ENCODE data around the gene CHRNB4. TPM values are rescaled to one million over a fixed set of nuclear protein-coding genes. Genes with fewer than 3 reads are reported as not detected.
"Not testable (repeated sequence)": the region's sequence is repeated elsewhere in the genome, so short reads cannot be mapped to it uniquely, and the experiment has no call there.

Gene CHRNB4
- total RNA-seq, 1 donor from 2014 or later = not detected

GRCh38 chr15:78614021-78614420 lies 27.0 kb downstream of the CHRNB4 start:
- ChIA-PET POLR2A (no interaction called here), CTCF (no interaction called here)
- ATAC-seq (ENCODE audit: low read depth) (no peak), DNase-seq (no peak)
- Mint-ChIP-seq H3K4me3 (no peak overlapping the region), H3K27me3 (peaks cover 10% of the 10 kb centered on the region), H3K9me3 (no peaks in the 10 kb centered on the region), H3K4me1 (peaks cover 2% of the 10 kb centered on the region), H3K27ac (no peak overlapping the region), H3K36me3 (ENCODE audit: low read depth) (no peaks in the 10 kb centered on the region)
- TF ChIP-seq, protein P1, sequence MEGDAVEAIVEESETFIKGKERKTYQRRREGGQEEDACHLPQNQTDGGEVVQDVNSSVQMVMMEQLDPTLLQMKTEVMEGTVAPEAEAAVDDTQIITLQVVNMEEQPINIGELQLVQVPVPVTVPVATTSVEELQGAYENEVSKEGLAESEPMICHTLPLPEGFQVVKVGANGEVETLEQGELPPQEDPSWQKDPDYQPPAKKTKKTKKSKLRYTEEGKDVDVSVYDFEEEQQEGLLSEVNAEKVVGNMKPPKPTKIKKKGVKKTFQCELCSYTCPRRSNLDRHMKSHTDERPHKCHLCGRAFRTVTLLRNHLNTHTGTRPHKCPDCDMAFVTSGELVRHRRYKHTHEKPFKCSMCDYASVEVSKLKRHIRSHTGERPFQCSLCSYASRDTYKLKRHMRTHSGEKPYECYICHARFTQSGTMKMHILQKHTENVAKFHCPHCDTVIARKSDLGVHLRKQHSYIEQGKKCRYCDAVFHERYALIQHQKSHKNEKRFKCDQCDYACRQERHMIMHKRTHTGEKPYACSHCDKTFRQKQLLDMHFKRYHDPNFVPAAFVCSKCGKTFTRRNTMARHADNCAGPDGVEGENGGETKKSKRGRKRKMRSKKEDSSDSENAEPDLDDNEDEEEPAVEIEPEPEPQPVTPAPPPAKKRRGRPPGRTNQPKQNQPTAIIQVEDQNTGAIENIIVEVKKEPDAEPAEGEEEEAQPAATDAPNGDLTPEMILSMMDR (IDR thresholded peaks at IDR 0.05) = no peak
- intact Hi-C loops (cut with micrococcal nuclease) = loop anchor here (10.0 kb wide), 1 partner anchor 201 kb away; the partner anchor contains the start of gene ADAMTS7

- intact Hi-C loops (cut with micrococcal nuclease) = not testable (repeated sequence)
Observed at GRCh38 chr15:78609551-78609950, 31.5 kb downstream of the CHRNB4 start.

DNA sequence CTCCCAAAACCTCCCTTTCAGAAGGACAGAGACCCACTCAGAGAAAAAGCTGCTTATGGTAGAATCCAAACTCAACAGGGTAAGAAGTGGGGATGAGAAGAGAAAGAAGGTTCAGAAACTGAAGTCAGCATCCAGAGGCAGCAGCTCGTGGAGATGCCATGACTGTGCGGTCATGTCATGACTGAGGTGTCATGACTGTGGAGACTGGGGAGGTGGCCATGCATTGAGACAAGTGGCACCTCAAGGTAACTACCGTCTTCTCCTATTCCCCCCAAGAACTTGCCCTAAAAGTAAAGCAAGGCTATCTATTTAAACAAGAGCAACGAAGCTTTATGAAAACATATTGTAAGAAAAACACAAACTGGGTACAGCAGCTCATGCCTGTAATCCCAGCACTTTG lies 35.3 kb downstream of the CHRNB4 start:
- Mint-ChIP-seq H3K4me1 (no peaks in the 10 kb centered on the region), H3K4me3 (no peak overlapping the region), H3K36me3 (ENCODE audit: low read depth) (no peaks in the 10 kb centered on the region), H3K9me3 (no peaks in the 10 kb centered on the region), H3K27me3 (peaks cover 18% of the 10 kb centered on the region), H3K27ac (no peak overlapping the region)
- TF ChIP-seq, protein P1 (IDR thresholded peaks at IDR 0.05) = no peak
- intact Hi-C loops (cut with micrococcal nuclease) = no loop called here
- DNase-seq (no peak), ATAC-seq (ENCODE audit: low read depth) (no peak)
- CTCF ChIA-PET = no interaction called here
- POLR2A ChIA-PET = no interaction called here

More at GRCh38 chr15:78609551-78609950, 31.5 kb downstream of the CHRNB4 start:
- ATAC-seq (ENCODE audit: low read depth); H3K36me3 Mint-ChIP-seq (ENCODE audit: low read depth); H3K9me3 Mint-ChIP-seq; H3K4me3 Mint-ChIP-seq; CTCF ChIA-PET; H3K27ac Mint-ChIP-seq; POLR2A ChIA-PET; H3K4me1 Mint-ChIP-seq; DNase-seq: not testable (repeated sequence)
- H3K27me3 Mint-ChIP-seq = peaks cover 11% of the 10 kb centered on the region

DNA sequence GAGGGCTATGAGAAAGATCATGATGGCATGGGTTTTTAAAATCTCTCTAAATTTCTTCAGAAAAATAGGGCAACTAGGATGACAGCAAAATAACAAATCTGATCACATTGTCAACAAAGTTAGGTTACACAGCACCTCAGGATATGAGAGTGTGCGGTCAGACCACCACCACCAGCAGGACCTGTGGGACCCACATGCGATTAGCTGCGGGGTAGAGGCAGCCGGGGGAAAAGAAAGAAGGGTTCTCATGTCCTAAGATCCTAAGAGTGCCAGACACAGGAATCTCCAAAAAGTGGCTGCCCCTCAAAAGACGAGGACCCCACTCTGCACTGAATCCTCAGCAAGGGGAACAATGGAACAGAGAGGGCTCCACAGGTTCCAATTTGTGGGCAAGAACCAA lies 35.8 kb downstream of the CHRNB4 start:
- no peak overlapping the region for H3K4me3 Mint-ChIP-seq

GRCh38 chr15:78604420-78604819 lies 36.6 kb downstream of the CHRNB4 start:
- ATAC-seq (ENCODE audit: low read depth) (no peak), DNase-seq (no peak)
- Mint-ChIP-seq H3K4me1 (no peaks in the 10 kb centered on the region), H3K27ac (no peak overlapping the region), H3K4me3 (no peak overlapping the region), H3K36me3 (ENCODE audit: low read depth) (no peaks in the 10 kb centered on the region), H3K9me3 (no peaks in the 10 kb centered on the region), H3K27me3 (peaks cover 15% of the 10 kb centered on the region)
- TF ChIP-seq, protein P1 (IDR thresholded peaks at IDR 0.05) = no peak
- intact Hi-C loops (cut with micrococcal nuclease) = no loop called here
- POLR2A ChIA-PET = interaction anchor here (0.5 kb wide), 1 partner anchor 280 kb away, joined by 3 read pairs; no protein-coding TSS in a partner anchor
- CTCF ChIA-PET = no interaction called here

More for the DNA sequence above, 35.8 kb downstream of the CHRNB4 start:
- ChIA-PET POLR2A (interaction anchor here (0.5 kb wide), 1 partner anchor 279 kb away, joined by 3 read pairs; no protein-coding TSS in a partner anchor), CTCF (no interaction called here)
- DNase-seq = no peak
- intact Hi-C loops (cut with micrococcal nuclease) = no loop called here
- Mint-ChIP-seq H3K9me3 (no peaks in the 10 kb centered on the region), H3K4me1 (no peaks in the 10 kb centered on the region), H3K27ac (no peak overlapping the region), H3K36me3 (ENCODE audit: low read depth) (no peaks in the 10 kb centered on the region), H3K27me3 (peaks cover 18% of the 10 kb centered on the region)
- ATAC-seq (ENCODE audit: low read depth) = no peak
- TF ChIP-seq, protein P1 (IDR thresholded peaks at IDR 0.05) = no peak

DNA sequence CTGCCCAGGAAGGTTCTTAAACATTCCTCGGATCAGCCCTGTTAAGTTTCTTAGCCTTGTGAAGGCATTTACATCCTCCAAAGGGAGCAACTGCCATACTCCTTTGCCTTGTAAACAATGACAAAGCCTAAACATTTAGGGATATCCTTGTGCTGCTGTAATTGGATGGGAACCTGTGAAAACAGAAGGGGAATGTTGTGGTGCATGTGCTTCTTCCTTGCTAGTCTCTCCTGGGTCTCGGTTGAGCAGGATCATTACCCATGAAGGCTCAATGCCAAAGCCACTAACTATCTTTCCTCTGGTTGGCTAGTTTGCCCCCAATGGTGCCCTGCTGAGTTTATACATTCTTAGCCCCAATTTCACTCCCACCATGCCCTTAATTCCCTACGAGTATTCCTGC lies 37.5 kb downstream of the CHRNB4 start:
- DNase-seq = no peak
- TF ChIP-seq, protein P1 (IDR thresholded peaks at IDR 0.05) = no peak
- intact Hi-C loops (cut with micrococcal nuclease) = no loop called here
- no peak overlapping the region for H3K27ac Mint-ChIP-seq
- H3K27me3 Mint-ChIP-seq = peaks cover 11% of the 10 kb centered on the region
- ATAC-seq (ENCODE audit: low read depth) = no peak
- POLR2A ChIA-PET = no interaction called here
- H3K4me3 Mint-ChIP-seq = no peak overlapping the region
- no peaks in the 10 kb centered on the region for H3K4me1 Mint-ChIP-seq
- no peaks in the 10 kb centered on the region for H3K36me3 Mint-ChIP-seq (ENCODE audit: low read depth)
- CTCF ChIA-PET = no interaction called here
- H3K9me3 Mint-ChIP-seq = no peaks in the 10 kb centered on the region
